Endothelial cell of umbilical vein (primary cell): ENCODE measurements around the gene DUSP6. TPM values are rescaled to one million over a fixed set of nuclear protein-coding genes. Genes with fewer than 3 reads are reported as not detected.

Experiments
- BruUV-seq: library from RNA; stranded (reverse); fragments of 400-500 nt; replicated peaks from 2 replicates; lab custom pipeline; 2021; lab: Mats Ljungman, UMichigan
- CTCF ChIA-PET: fragments of 300-600, 350-600 bp; sonication (Branson Sonifier 250); formaldehyde crosslinking; loops from one replicate; lab custom pipeline; 2021; ENCODE audit warnings: antibody characterized with exemption, inconsistent platforms; lab: Charles Lee
- POLR2A ChIA-PET: fragments of 300-600, 350-600 bp; sonication (Branson Sonifier 250); formaldehyde crosslinking; loops from one replicate; lab custom pipeline; 2021; ENCODE audit warnings: antibody characterized with exemption, inconsistent platforms; lab: Charles Lee
- DNase-seq: peaks from one replicate; pipeline ENCODE4 v3.0.0-alpha.2; 2011; ENCODE audit warnings: low read depth, low spot score
- FAIRE-seq: peaks from 2 replicates; lab custom pipeline; 2011; peaks lifted over from hg19 to GRCh38; lab: Jason Lieb, UNC
- H2AFZ ChIP-seq: 2 replicates; pipeline ENCODE4 v1.6.0; 2012; ENCODE audit warnings: low read depth, low read length, control low read depth, inconsistent platforms
- H3K27ac ChIP-seq: 2 replicates; pipeline ENCODE4 v1.5.1; 2011; ENCODE audit warnings: low read depth, mild to moderate bottlenecking, control low read depth, low read length, moderate library complexity; ENCODE audit not compliant: insufficient read depth
- H3K27me3 ChIP-seq, 2 experiments: 2 replicates each; pipeline versions ENCODE4 v1.6.0 to v1.6.1; 2011; ENCODE audit warnings: low read length in 2 of 2, mixed read lengths in 1 of 2; ENCODE audit not compliant: control insufficient read depth in 2 of 2, insufficient read depth in 2 of 2
- H3K36me3 ChIP-seq, 2 experiments: 2 replicates in 1 of 2; 3 replicates in 1 of 2; pipeline ENCODE4 v1.5.1; 2011; ENCODE audit warnings: low read length in 2 of 2, mild to moderate bottlenecking in 1 of 2, moderate library complexity in 1 of 2; ENCODE audit not compliant: control insufficient read depth in 2 of 2, insufficient read depth in 2 of 2; ENCODE audit errors: extremely low read depth in 1 of 2
- H3K4me1 ChIP-seq: 3 replicates; pipeline ENCODE4 v1.5.1; 2011; ENCODE audit warnings: mild to moderate bottlenecking, low read length; ENCODE audit not compliant: control insufficient read depth, insufficient read depth; ENCODE audit errors: extremely low read depth
- H3K4me2 ChIP-seq: 2 replicates; pipeline ENCODE4 v1.6.1; 2011; ENCODE audit warnings: low read length, control low read depth, mixed read lengths; ENCODE audit not compliant: insufficient read depth
- H3K4me3 ChIP-seq, 3 experiments: fragments of 200-600 bp in 1 of 3; sonication (generic), shearing (Covaris generic) in 1 of 3; replicated peaks in 1 of 3; 2 replicates each; pipeline ENCODE4 v1.5.1; 2011 to 2016; ENCODE audit warnings: control low read depth in 3 of 3, low read length in 3 of 3, mild to moderate bottlenecking in 2 of 3, inconsistent platforms in 1 of 3, low read depth in 1 of 3, moderate library complexity in 1 of 3; ENCODE audit not compliant: insufficient read depth in 1 of 3
- H3K79me2 ChIP-seq: 2 replicates; pipeline ENCODE4 v1.6.0; 2012; ENCODE audit warnings: low read length, inconsistent platforms; ENCODE audit not compliant: control insufficient read depth, insufficient read depth
- H3K9ac ChIP-seq: replicated peaks from 2 replicates; pipeline ENCODE3; 2011; ENCODE audit warnings: low read length, control low read depth; ENCODE audit not compliant: insufficient read depth; ENCODE audit errors: extremely low read depth
- H3K9me1 ChIP-seq: replicated peaks from 3 replicates; pipeline ENCODE4 v1.6.0; 2011; ENCODE audit warnings: mild to moderate bottlenecking, low read length; ENCODE audit not compliant: control insufficient read depth, insufficient read depth; ENCODE audit errors: extremely low read depth
- H3K9me3 ChIP-seq: replicated peaks from 2 replicates; pipeline ENCODE4 v1.5.1; 2012; ENCODE audit warnings: low read length, inconsistent platforms; ENCODE audit not compliant: control insufficient read depth, insufficient read depth
- H4K20me1 ChIP-seq: replicated peaks from 2 replicates; pipeline ENCODE3; 2011; ENCODE audit warnings: mild to moderate bottlenecking, low read length; ENCODE audit not compliant: control insufficient read depth, insufficient read depth; ENCODE audit errors: extremely low read depth
- GATA2 ChIP-seq: IDR thresholded peaks from 2 replicates; pipeline ENCODE4 v1.7.0; 2011; ENCODE audit warnings: low read depth, mild to moderate bottlenecking, moderate library complexity, mixed read lengths, low read length; ENCODE audit not compliant: insufficient read length, insufficient read depth
- JUN ChIP-seq: IDR thresholded peaks from 2 replicates; pipeline ENCODE4 v1.6.1; 2011; ENCODE audit warnings: borderline replicate concordance, low read depth; ENCODE audit not compliant: insufficient read length, insufficient read depth
- POLR2A ChIP-seq: IDR thresholded peaks from 2 replicates; pipeline ENCODE4 v1.6.1; 2012; ENCODE audit warnings: low read depth, mild to moderate bottlenecking, control low read depth, low read length
- POLR2AphosphoS5 ChIP-seq: IDR thresholded peaks from 2 replicates; pipeline ENCODE4 v1.6.1; 2012; ENCODE audit warnings: low read depth, mild to moderate bottlenecking, control low read depth, low read length, moderate library complexity; ENCODE audit not compliant: insufficient read depth
- dilution Hi-C: fragments of 300-500 bp; cut with MboI; formaldehyde crosslinking; loops from one replicate; pipeline ENCODE4 v1.15.0; 2019; ENCODE audit warnings: low sequenced_read_pairs; ENCODE audit not compliant: extremely low pct_ligation_motif_present
- intact Hi-C: fragments of 100-400 bp; cut with micrococcal nuclease; formaldehyde crosslinking; loops from one replicate; pipeline ENCODE4 v1.10.0; 2022
- polyA plus RNA-seq, 4 experiments: library from polyadenylated mRNA; depleted of rRNA in 3 of 4; stranded (reverse) in 3 of 4; unstranded in 1 of 4; fragments of >200 nt; gene quantifications; 2 replicates each; pipeline versions ENCODE4 v1.2.1 to v1.2.3, GENCODE V29; 2011 to 2012; ENCODE audit warnings: missing spikeins in 1 of 4
- total RNA-seq: library from RNA; stranded (reverse); gene quantifications from 2 replicates; pipeline ENCODE4 v1.2.3, GENCODE V29; 2021

The DUSP6 gene
- total and polyA plus RNA-seq, 2 donors (not counting 3 experiments of a cell fraction or from before 2014, with no cell fraction given), result 148 to 149 TPM

DNA sequence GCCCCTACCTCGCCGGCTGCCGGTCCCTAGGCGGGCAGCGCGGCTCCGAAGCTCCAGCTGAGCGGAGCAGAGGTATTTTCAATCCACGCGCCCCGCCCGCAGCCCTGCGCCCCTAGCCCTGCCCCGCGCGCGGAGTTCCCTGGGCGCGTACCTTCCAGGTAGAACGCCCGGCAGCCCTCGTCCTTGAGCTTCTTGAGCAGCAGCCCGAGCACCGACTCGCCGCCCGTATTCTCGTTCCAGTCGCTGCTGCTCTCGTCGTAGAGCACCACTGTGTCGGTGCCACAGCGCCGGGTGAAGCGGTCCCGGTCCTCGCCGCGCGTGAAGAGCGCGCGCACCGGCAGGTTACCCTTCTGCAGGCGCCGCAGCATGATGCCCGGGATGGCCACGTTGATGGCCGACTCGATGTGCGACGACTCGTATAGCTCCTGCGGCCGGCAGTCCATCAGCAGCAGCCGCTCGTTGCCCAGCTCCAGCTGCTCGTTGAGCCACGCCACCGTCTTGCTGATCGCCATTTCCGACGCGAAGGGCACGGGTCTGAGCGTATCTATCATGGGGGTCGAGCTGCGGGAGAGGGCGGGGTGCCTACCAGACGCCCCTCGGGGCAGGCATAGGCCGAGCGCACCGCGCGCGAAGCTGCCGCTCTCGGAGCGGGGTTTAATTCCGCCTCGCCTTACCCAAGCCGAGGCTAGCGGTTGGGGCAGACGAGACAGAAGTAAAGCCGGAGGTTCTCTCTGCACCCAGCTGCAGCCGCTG, 636 bp downstream of the DUSP6 start:
- no peaks in the 10 kb centered on the region for H3K9me3 ChIP-seq
- peak overlapping the region; percentile 72 to 97 (median 90) for H3K4me3 ChIP-seq
- POLR2A ChIA-PET, result interaction anchor here (0.6 to 3.0 kb wide), 14 partner anchors 18 to 334 kb away, joined by 3 to 34 read pairs (median 4); no protein-coding TSS in a partner anchor
- H3K27me3 ChIP-seq, result no peaks in the 10 kb centered on the region
- no peaks in the 10 kb centered on the region for H4K20me1 ChIP-seq
- H3K9me1 ChIP-seq, result no peaks in the 10 kb centered on the region
- dilution Hi-C loops (no loop called here), intact Hi-C loops (loop anchor here (1.0 to 5.0 kb wide), 8 partner anchors 18 to 454 kb away; partner anchors contain the start of gene GALNT4)
- TF ChIP-seq POLR2AphosphoS5 (no peak), JUN (no peak), GATA2 (no peak), POLR2A (no peak)
- FAIRE-seq (no peak), DNase-seq (no peak)
- H3K27ac ChIP-seq, result peak overlapping the region; percentile 83
- peaks cover 46% of the 10 kb centered on the region for H3K4me1 ChIP-seq
- H3K9ac ChIP-seq, result peak overlapping the region; percentile 96
- TSS peak; percentile 54 for BruUV-seq
- H3K36me3 ChIP-seq, result peaks cover 13 to 29% of the 10 kb centered on the region in 2 experiments
- CTCF ChIA-PET, result interaction anchor here (1.0 to 7.3 kb wide), 10 partner anchors 20 to 333 kb away, joined by 3 to 163 read pairs (median 12); partner anchors contain the start of genes GALNT4 and POC1B
- H2AFZ ChIP-seq, result no peak overlapping the region
- H3K79me2 ChIP-seq, result peaks cover 50% of the 10 kb centered on the region
- H3K4me2 ChIP-seq, result no peak overlapping the region
